Lower leg skin (tissue), 3 donors: ENCODE data around the gene ZEB1.

Source experiments
- POLR2A ChIP-seq, 2 donors: fragments of 450-650 bp; IDR thresholded peaks; one replicate each; pipeline ENCODE4 v1.6.1; 2016 to 2017; ENCODE audit warnings: antibody characterized with exemption in 2 of 2, mild to moderate bottlenecking in 1 of 2, moderate library complexity in 1 of 2
- TF ChIP-seq, protein P1 (sequence below), 3 donors: fragments of 450-650 bp; IDR thresholded peaks; one replicate each; pipeline ENCODE4 v1.5.1; 2016; ENCODE audit warnings: antibody characterized with exemption in 3 of 3, mild to moderate bottlenecking in 3 of 3, moderate library complexity in 2 of 3

DNA sequence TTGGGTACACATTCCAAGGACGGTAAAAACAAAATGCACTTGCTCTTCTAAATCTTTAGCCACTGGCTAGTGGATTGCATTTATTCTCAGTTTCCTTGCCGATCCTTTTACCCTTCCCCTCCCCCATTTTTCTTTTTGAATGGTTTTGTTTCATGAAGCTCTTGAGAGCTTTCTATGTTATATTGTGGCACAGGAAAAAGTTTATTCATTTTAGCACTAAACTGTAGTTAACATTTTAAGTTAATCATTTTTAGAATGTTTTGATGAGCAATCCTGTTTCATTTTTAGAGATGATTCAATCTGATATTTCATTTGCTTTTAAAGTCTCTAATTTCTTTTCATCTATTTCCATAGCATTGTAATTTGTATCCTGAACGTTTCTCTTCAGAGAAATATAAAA lies 24.0 kb downstream of the ZEB1 start:
- TF ChIP-seq, protein P1, sequence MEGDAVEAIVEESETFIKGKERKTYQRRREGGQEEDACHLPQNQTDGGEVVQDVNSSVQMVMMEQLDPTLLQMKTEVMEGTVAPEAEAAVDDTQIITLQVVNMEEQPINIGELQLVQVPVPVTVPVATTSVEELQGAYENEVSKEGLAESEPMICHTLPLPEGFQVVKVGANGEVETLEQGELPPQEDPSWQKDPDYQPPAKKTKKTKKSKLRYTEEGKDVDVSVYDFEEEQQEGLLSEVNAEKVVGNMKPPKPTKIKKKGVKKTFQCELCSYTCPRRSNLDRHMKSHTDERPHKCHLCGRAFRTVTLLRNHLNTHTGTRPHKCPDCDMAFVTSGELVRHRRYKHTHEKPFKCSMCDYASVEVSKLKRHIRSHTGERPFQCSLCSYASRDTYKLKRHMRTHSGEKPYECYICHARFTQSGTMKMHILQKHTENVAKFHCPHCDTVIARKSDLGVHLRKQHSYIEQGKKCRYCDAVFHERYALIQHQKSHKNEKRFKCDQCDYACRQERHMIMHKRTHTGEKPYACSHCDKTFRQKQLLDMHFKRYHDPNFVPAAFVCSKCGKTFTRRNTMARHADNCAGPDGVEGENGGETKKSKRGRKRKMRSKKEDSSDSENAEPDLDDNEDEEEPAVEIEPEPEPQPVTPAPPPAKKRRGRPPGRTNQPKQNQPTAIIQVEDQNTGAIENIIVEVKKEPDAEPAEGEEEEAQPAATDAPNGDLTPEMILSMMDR (IDR thresholded peaks at IDR 0.05): no peak
- no peak for TF ChIP-seq POLR2A (IDR thresholded peaks at IDR 0.05)
